Ishikawa (cell line): ENCODE results near the gene APBA2.

Source experiments
- CEBPB ChIP-seq: IDR thresholded peaks from 2 replicates; pipeline ENCODE4 v1.6.1; 2012
- CREB1 ChIP-seq: IDR thresholded peaks from 2 replicates; pipeline ENCODE4 v1.6.1; 2012; ENCODE audit warnings: low read depth
- EGR1 ChIP-seq: IDR thresholded peaks from 2 replicates; pipeline ENCODE4 v1.6.1; 2012
- EP300 ChIP-seq: IDR thresholded peaks from 2 replicates; pipeline ENCODE4 v1.6.1; 2012; ENCODE audit warnings: borderline replicate concordance
- FOXM1 ChIP-seq: IDR thresholded peaks from 2 replicates; pipeline ENCODE4 v1.6.1; 2012; ENCODE audit warnings: low read depth, borderline replicate concordance
- NFIC ChIP-seq: IDR thresholded peaks from 2 replicates; pipeline ENCODE4 v1.6.1; 2012
- RAD21 ChIP-seq: IDR thresholded peaks from 2 replicates; pipeline ENCODE4 v1.6.1; 2012; ENCODE audit warnings: low read depth
- TAF1 ChIP-seq: IDR thresholded peaks from 2 replicates; pipeline ENCODE4 v1.6.1; 2012; ENCODE audit warnings: low read depth, mild to moderate bottlenecking
- TCF12 ChIP-seq: IDR thresholded peaks from 2 replicates; pipeline ENCODE4 v1.6.1; 2012; ENCODE audit warnings: low read depth
- TEAD4 ChIP-seq: IDR thresholded peaks from 2 replicates; pipeline ENCODE4 v1.6.1; 2012
- USF1 ChIP-seq: IDR thresholded peaks from 2 replicates; pipeline ENCODE4 v1.6.1; 2012
- YY1 ChIP-seq: IDR thresholded peaks from 2 replicates; pipeline ENCODE4 v1.6.1; 2012; ENCODE audit warnings: low read depth
- ZBTB7A ChIP-seq: IDR thresholded peaks from 2 replicates; pipeline ENCODE4 v1.6.1; 2012; ENCODE audit warnings: low read depth
- TF ChIP-seq, protein P1 (sequence below): IDR thresholded peaks from 2 replicates; pipeline ENCODE4 v1.6.1; 2012; ENCODE audit warnings: low read depth, mild to moderate bottlenecking
- TF ChIP-seq, protein P2 (sequence below): IDR thresholded peaks from 2 replicates; pipeline ENCODE4 v1.6.1; 2012

The APBA2 gene

GRCh38 chr15:28914483-28915023 lies 28.8 kb downstream of the APBA2 start:
- TF ChIP-seq CREB1 (no peak), FOXM1 (no peak), RAD21 (no peak), EP300 (no peak), ZBTB7A (no peak), TEAD4 (no peak), TCF12 (no peak), NFIC (no peak), YY1 (no peak), USF1 (no peak), CEBPB (no peak), EGR1 (no peak)
- TF ChIP-seq, protein P1, sequence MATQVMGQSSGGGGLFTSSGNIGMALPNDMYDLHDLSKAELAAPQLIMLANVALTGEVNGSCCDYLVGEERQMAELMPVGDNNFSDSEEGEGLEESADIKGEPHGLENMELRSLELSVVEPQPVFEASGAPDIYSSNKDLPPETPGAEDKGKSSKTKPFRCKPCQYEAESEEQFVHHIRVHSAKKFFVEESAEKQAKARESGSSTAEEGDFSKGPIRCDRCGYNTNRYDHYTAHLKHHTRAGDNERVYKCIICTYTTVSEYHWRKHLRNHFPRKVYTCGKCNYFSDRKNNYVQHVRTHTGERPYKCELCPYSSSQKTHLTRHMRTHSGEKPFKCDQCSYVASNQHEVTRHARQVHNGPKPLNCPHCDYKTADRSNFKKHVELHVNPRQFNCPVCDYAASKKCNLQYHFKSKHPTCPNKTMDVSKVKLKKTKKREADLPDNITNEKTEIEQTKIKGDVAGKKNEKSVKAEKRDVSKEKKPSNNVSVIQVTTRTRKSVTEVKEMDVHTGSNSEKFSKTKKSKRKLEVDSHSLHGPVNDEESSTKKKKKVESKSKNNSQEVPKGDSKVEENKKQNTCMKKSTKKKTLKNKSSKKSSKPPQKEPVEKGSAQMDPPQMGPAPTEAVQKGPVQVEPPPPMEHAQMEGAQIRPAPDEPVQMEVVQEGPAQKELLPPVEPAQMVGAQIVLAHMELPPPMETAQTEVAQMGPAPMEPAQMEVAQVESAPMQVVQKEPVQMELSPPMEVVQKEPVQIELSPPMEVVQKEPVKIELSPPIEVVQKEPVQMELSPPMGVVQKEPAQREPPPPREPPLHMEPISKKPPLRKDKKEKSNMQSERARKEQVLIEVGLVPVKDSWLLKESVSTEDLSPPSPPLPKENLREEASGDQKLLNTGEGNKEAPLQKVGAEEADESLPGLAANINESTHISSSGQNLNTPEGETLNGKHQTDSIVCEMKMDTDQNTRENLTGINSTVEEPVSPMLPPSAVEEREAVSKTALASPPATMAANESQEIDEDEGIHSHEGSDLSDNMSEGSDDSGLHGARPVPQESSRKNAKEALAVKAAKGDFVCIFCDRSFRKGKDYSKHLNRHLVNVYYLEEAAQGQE = no peak
- TF ChIP-seq, protein P2, sequence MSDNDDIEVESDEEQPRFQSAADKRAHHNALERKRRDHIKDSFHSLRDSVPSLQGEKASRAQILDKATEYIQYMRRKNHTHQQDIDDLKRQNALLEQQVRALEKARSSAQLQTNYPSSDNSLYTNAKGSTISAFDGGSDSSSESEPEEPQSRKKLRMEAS = no peak

DNA sequence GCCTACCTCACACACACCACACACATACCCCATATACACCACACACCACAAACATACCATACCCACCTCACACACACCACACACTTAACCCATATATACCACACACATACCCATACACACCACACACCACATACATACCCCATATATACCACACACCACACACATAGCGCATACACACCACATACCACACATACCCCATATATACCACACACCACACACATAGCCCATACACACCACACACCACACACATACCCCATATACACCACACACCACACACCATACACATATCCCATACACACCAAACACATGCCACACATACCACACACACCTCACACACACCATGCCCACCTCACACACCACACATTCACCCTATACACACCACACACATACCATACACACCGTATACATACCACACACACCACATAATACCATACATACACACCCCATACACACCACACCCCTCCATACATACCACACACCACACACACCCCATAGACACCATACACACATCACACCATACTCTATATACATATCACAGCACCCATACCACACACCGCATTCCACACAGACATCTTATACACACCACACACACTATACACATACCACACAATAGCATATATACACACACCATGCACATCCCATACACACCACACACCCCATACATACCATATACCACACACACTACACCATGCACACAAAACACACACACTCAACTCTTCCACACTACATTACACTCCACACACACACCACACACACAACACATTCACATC lies 29.5 kb downstream of the APBA2 start:
- TF ChIP-seq USF1 (no peak), ZBTB7A (no peak), EGR1 (no peak), NFIC (no peak), EP300 (no peak), CEBPB (no peak), TEAD4 (no peak), TAF1 (no peak), YY1 (no peak), TCF12 (no peak), RAD21 (no peak), FOXM1 (no peak), CREB1 (no peak)
- TF ChIP-seq, protein P1 = no peak
- TF ChIP-seq, protein P2 = no peak

DNA sequence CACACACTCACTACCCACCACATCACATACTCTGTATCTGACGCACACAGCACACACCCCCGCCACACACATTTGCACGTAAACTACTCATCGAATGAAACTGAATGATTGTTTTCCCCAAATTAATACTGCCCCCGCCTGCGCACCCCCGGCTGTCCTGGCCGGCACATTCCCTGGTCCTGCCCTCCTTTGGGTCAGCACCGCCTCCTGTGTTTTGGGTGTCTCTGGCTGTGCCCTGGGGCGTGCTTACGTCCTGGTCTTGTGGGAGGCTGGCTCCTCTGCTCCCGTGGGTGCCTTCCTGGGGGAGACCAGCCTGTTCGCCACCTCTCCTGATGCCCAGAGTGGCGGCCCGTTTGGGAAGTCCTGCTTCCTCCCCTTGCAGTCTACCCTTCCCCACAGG lies 30.2 kb downstream of the APBA2 start:
- TF ChIP-seq TAF1 (no peak), EGR1 (no peak)

GRCh38 chr15:28917791-28918140 lies 32.0 kb downstream of the APBA2 start:
- TF ChIP-seq EP300 = no peak
- TF ChIP-seq, protein P1 = no peak
- no peak for TF ChIP-seq YY1
- TF ChIP-seq TAF1 = no peak
- no peak for TF ChIP-seq NFIC
- TF ChIP-seq TEAD4 = no peak
- TF ChIP-seq EGR1 = no peak
- no peak for TF ChIP-seq TCF12
- TF ChIP-seq ZBTB7A = no peak
- TF ChIP-seq, protein P2 = no peak
- no peak for TF ChIP-seq CEBPB
- no peak for TF ChIP-seq CREB1
- TF ChIP-seq USF1 = no peak
- TF ChIP-seq FOXM1 = no peak
- no peak for TF ChIP-seq RAD21
